Testis (tissue), 3 donors: ENCODE results near the gene KATNB1. TPM values are rescaled to one million over a fixed set of nuclear protein-coding genes. Genes with fewer than 3 reads are reported as not detected.
"Not testable (repeated sequence)": the region's sequence is repeated elsewhere in the genome, so short reads cannot be mapped to it uniquely, and the experiment has no call there.

Experiments used
- DNase-seq: peaks from one replicate; pipeline ENCODE4 v3.0.0-alpha.2; 2019
- H3K27ac ChIP-seq, 2 donors: fragments of 200-600 bp; sonication (generic); one replicate each; pipeline ENCODE4 v1.5.1; 2019
- H3K27me3 ChIP-seq: fragments of 200-600 bp; sonication (generic); one replicate; pipeline ENCODE4 v1.5.1; 2019
- H3K36me3 ChIP-seq: fragments of 200-600 bp; sonication (generic); one replicate; pipeline ENCODE4 v1.5.1; 2017; ENCODE audit warnings: low read depth; ENCODE audit errors: missing control alignments
- H3K4me1 ChIP-seq: fragments of 200-600 bp; sonication (generic); one replicate; pipeline ENCODE4 v1.5.1; 2019
- H3K4me3 ChIP-seq, 2 donors: fragments of 200-600 bp; sonication (generic); one replicate each; pipeline ENCODE4 v1.5.1; 2017 to 2019
- H3K9me3 ChIP-seq: fragments of 200-600 bp; sonication (generic); one replicate; pipeline ENCODE4 v1.5.1; 2017
- POLR2A ChIP-seq: fragments of 450-650 bp; IDR thresholded peaks from one replicate; pipeline ENCODE4 v1.6.1; 2017; ENCODE audit warnings: antibody characterized with exemption, mild to moderate bottlenecking, moderate library complexity
- WGBS, 2 donors: methylation state at CpG; one replicate each; pipeline ENCODE4 v1.1.5; 2018; 5-methylcytosine and 5-hydroxymethylcytosine counted together
- intact Hi-C: fragments of 100-400 bp; cut with DNase I; formaldehyde crosslinking; loops from one replicate; pipeline ENCODE4 v1.15.1; 2023; ENCODE audit warnings: low total_unique reads
- polyA plus RNA-seq: library from polyadenylated mRNA; stranded (reverse); fragments of 350-450 nt; fragmentation: Illumina TruSeq; extraction: RNeasy Lipid Tissue Mini Kit (QIAGEN cat#74804); gene quantifications from one replicate; pipeline ENCODE4 v1.2.3, GENCODE V29; 2014; ENCODE audit warnings: low read depth, low replicate concordance; ENCODE audit not compliant: insufficient read depth
- total RNA-seq, 2 donors: library from RNA; depleted of rRNA; stranded (reverse); fragments of >200 nt; gene quantifications; one replicate each; pipeline ENCODE4 v1.2.3, GENCODE V29; 2016
- TF ChIP-seq, protein P1 (sequence below), 3 experiments: fragments of 450-650 bp in 2 of 3; fragments of 200-600 bp in 1 of 3; sonication (generic) in 1 of 3; IDR thresholded peaks; one replicate each; pipeline ENCODE4 v1.5.1; 2016 to 2019; ENCODE audit warnings: antibody characterized with exemption in 3 of 3, mild to moderate bottlenecking in 2 of 3, moderate library complexity in 1 of 3

The KATNB1 gene
- total and polyA plus RNA-seq, 3 donors from 2014 or later, result 52.7 to 105 (median 53.5) TPM

DNA sequence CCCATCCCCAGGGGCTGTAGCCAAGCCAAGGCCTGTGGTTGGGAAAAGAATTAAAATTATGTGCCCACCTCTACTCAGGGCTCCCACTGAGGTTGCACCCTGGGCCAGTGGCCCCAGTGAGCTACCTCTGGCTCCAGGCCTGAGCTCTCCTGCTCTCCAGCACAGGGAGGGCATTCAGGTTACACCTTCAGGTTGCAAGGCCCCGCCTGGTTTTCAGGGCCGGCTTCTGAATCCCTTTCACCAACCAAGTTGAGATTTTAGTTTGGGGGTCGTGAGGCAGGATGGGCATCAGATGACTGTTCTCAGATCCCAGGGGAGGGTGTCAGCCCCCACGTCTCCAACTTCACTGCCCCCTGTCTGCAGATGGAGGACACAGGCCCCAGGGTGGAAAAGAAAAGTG is 8.0 kb upstream of the KATNB1 start:
- TF ChIP-seq POLR2A, result no peak
- TF ChIP-seq, protein P1, sequence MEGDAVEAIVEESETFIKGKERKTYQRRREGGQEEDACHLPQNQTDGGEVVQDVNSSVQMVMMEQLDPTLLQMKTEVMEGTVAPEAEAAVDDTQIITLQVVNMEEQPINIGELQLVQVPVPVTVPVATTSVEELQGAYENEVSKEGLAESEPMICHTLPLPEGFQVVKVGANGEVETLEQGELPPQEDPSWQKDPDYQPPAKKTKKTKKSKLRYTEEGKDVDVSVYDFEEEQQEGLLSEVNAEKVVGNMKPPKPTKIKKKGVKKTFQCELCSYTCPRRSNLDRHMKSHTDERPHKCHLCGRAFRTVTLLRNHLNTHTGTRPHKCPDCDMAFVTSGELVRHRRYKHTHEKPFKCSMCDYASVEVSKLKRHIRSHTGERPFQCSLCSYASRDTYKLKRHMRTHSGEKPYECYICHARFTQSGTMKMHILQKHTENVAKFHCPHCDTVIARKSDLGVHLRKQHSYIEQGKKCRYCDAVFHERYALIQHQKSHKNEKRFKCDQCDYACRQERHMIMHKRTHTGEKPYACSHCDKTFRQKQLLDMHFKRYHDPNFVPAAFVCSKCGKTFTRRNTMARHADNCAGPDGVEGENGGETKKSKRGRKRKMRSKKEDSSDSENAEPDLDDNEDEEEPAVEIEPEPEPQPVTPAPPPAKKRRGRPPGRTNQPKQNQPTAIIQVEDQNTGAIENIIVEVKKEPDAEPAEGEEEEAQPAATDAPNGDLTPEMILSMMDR (IDR thresholded peaks at IDR 0.05), result no peak
- DNase-seq, result no peak
- Histone ChIP-seq H3K27me3 (no peaks in the 10 kb centered on the region), H3K27ac (no peak overlapping the region), H3K4me3 (no peak overlapping the region), H3K36me3 (no peaks in the 10 kb centered on the region), H3K9me3 (no peaks in the 10 kb centered on the region), H3K4me1 (no peaks in the 10 kb centered on the region)
- intact Hi-C loops, result no loop called here
- WGBS, 2 donors, result 74 to 80% methylated on average over 4 of the region's 4 CpGs

DNA sequence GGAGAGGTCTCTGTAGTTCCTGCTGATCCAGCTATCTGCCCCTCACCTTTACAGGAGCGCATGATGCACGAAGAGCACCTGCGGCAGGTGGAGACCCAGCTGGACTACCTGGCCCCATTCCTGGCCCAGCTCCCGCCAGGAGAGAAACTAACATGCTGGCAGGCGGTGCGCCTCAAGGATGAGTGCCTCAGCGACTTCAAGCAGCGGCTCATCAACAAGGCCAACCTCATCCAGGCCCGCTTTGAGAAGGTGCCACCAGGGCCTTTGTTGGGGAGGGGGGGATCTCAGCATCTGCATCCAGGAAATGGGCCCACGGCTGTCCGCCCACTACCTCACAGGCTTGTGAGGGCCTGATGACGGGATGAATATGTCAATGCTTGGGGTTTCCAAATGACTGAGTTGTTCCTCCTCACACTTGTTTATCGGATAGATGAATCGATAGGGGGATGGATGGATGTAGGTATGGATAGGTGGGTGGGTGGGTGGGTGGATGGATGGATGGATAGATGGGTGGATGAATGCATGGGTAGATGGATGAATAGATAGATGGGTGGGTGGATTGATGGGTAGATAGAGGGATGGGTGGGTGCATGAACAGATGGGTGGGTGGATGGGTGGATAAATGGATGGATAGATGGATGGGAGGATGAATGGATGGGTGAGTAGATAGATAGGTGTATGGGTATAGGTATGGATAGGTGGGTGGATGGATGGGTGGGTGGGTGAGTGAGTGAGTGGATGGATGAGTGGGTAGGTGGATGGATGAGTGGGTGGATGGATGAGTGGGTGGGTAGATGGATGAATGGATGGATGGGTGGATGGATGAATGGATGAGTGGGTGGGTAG is 7.0 kb upstream of the KATNB1 start:
- WGBS, 2 donors, result 87 to 97% methylated on average over 8 to 14 of the region's 14 CpGs
- DNase-seq, result no peak
- no peak overlapping the region for H3K27ac ChIP-seq
- intact Hi-C loops, result no loop called here
- H3K9me3 ChIP-seq, result no peaks in the 10 kb centered on the region
- TF ChIP-seq, protein P1 (IDR thresholded peaks at IDR 0.05), result no peak
- TF ChIP-seq POLR2A, result no peak
- H3K36me3 ChIP-seq, result no peaks in the 10 kb centered on the region
- no peak overlapping the region for H3K4me3 ChIP-seq
- no peaks in the 10 kb centered on the region for H3K27me3 ChIP-seq
- no peaks in the 10 kb centered on the region for H3K4me1 ChIP-seq

DNA sequence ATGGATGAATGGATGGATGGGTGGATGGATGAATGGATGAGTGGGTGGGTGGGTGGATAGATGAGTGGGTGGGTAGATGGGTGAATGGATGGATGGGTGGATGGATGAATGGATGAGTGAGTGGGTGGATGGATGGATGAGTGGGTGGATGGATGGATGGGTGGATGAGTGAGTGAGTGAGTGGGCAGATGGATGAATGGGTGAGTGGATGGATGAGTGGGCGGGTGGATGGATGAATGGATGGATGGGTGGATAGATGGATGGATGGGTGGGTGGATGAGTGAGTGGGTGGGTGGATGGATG is 6.4 kb upstream of the KATNB1 start:
- intact Hi-C loops, result no loop called here
- 89 to 96% methylated on average over 1 of the region's 1 CpG for WGBS, 2 donors
- Histone ChIP-seq H3K4me3 (no peak overlapping the region), H3K4me1 (no peaks in the 10 kb centered on the region), H3K9me3 (no peaks in the 10 kb centered on the region), H3K27ac (no peak overlapping the region), H3K27me3 (no peaks in the 10 kb centered on the region), H3K36me3 (no peaks in the 10 kb centered on the region)
- TF ChIP-seq POLR2A, result no peak
- TF ChIP-seq, protein P1 (IDR thresholded peaks at IDR 0.05), result no peak
- DNase-seq, result no peak

DNA sequence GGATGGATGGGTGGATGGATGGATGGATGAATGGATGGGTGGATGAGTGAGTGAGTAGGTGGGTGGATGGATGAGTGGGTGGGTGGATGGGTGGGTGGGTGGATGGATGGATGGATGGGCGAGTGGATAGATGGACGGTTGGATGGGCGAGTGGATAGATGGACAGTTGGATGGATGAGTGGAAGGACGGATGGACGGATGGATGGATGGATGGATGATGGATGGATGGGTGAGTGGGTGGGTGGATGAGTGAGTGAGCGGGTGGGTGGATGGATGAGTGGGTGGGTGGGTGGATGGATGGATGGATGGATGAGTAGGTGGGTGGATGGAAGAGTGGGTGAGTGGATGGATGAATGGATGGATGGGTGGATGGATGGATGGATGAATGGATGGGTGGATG is 5.7 kb upstream of the KATNB1 start:
- H3K4me3 ChIP-seq, H3K4me1 ChIP-seq, H3K36me3 ChIP-seq, intact Hi-C loops, H3K9me3 ChIP-seq, DNase-seq, H3K27me3 ChIP-seq, H3K27ac ChIP-seq: not testable (repeated sequence)
- WGBS, 2 donors, result 88 to 98% methylated on average over 5 to 6 of the region's 6 CpGs

DNA sequence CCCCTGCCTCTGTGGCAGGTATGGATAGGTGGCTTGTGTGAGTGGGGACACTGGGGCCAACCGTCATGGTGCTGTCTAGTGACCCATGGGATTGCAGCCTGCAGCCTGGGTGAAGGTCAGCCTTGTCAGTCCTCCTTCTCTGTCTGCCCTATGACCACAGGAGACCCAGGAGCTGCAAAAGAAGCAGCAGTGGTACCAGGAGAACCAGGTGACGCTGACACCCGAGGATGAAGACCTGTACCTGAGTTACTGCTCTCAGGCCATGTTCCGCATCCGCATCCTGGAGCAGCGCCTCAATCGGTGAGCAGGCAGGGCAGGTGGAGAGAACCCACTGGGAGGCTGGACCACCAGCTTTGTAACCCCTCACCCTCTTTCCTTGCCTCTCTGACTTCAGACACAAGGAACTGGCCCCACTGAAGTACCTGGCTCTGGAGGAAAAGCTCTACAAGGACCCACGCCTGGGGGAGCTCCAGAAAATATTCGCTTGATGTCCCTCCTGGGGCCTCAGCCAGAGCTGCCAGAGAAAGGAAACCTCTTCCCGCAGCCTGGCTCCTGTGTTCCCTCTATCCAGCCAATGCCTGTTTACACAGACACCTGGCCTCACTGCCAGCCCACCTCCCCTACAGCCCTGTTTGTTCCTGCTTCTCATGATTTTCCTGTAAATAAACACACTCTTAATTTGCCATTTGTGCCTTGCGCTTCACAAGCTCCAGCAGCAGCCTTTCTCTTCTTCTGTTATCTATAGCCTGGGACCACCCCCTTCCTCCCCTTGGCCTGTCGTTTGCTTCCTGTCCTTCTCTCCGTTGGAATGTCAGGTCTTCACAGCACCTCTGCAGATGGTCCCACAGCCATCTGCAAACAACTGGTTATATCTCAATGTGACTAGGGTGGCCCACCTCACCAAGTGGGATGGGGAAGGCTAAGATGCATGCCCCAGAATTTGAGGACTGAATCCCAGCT is 4.5 kb upstream of the KATNB1 start:
- Histone ChIP-seq H3K4me3 (no peak overlapping the region), H3K9me3 (no peaks in the 10 kb centered on the region), H3K36me3 (no peaks in the 10 kb centered on the region), H3K4me1 (no peaks in the 10 kb centered on the region), H3K27me3 (no peaks in the 10 kb centered on the region), H3K27ac (no peak overlapping the region)
- 64 to 76% methylated on average over 13 of the region's 13 CpGs for WGBS, 2 donors
- no peak for TF ChIP-seq POLR2A
- TF ChIP-seq, protein P1 (IDR thresholded peaks at IDR 0.05), result no peak
- intact Hi-C loops, result no loop called here
- DNase-seq, result no peak
